Duodenal mucosa (tissue), 2 donors: ENCODE data around the gene SUSD3.
A peak's percentile ranks its signal among the peaks of the same experiment; 100 is the strongest.

Source experiments
- H3K27ac ChIP-seq: one replicate; pipeline ENCODE4 v1.7.0; 2013; ENCODE audit warnings: low read depth, low read length
- H3K27me3 ChIP-seq, 2 donors: one replicate each; pipeline ENCODE4 v1.7.0; 2013; ENCODE audit warnings: low read length in 2 of 2, control low read depth in 1 of 2; ENCODE audit not compliant: insufficient read depth in 2 of 2, control insufficient read depth in 1 of 2
- H3K36me3 ChIP-seq, 2 donors: one replicate each; pipeline ENCODE4 v1.7.0; 2013; ENCODE audit warnings: low read length in 2 of 2, control low read depth in 1 of 2; ENCODE audit not compliant: insufficient read depth in 2 of 2, control insufficient read depth in 1 of 2
- H3K4me1 ChIP-seq, 2 donors: one replicate each; pipeline ENCODE4 v1.7.0; 2013; ENCODE audit warnings: low read length in 2 of 2, control low read depth in 1 of 2; ENCODE audit not compliant: insufficient read depth in 2 of 2, control insufficient read depth in 1 of 2
- H3K4me3 ChIP-seq, 2 donors: one replicate each; pipeline ENCODE4 v1.7.0; 2013; ENCODE audit warnings: low read length in 2 of 2, low read depth in 1 of 2
- H3K9ac ChIP-seq, 2 donors: one replicate each; pipeline ENCODE4 v1.7.0; 2013; ENCODE audit warnings: low read length in 2 of 2, low read depth in 1 of 2
- H3K9me3 ChIP-seq, 2 donors: one replicate each; pipeline ENCODE4 v1.7.0; 2013; ENCODE audit warnings: low read length in 2 of 2, control low read depth in 1 of 2; ENCODE audit not compliant: control insufficient read depth in 1 of 2

The SUSD3 gene

DNA sequence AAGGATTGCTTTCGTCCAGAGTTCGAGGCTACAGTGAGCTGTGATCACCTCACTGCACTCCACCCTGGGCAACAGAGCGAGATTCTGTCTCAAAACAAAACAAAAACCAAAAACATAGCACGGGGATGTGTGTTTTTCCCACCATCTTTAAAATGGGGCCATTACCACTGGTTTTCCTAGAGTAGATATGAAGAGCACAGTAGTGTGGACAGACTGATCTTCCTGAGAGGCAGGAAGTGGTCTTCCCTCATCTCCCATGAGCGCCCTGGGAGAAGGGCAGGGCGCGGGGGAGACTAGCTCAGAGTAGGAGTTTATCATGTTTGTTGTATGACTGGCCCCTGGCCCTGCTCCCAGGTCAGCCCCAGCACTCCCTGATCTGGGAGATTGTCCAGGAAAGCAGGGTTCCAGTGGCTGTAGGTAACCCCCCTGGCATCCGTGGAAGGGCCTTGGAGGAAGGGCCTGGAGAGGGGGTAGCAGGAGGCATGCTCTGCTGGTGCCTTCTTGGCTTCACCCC, 2.3 kb downstream of the SUSD3 start:
- Histone ChIP-seq H3K36me3 (no peaks in the 10 kb centered on the region), H3K9me3 (no peaks in the 10 kb centered on the region), H3K27me3 (no peaks in the 10 kb centered on the region), H3K4me1 (peaks cover 46 to 57% of the 10 kb centered on the region in 2 donors), H3K4me3 (peak overlapping the region; percentile 10 to 61), H3K9ac (no peak overlapping the region), H3K27ac (peak overlapping the region; percentile 54)

GRCh38 chr9:93061260-93061751, 2.8 kb downstream of the SUSD3 start:
- peak overlapping the region; percentile 54 for H3K27ac ChIP-seq
- H3K9me3 ChIP-seq: no peaks in the 10 kb centered on the region
- H3K4me1 ChIP-seq: peaks cover 46 to 57% of the 10 kb centered on the region in 2 donors
- H3K9ac ChIP-seq: peak overlapping the region in 1 of 2 donors; percentile 25
- H3K36me3 ChIP-seq: no peaks in the 10 kb centered on the region
- H3K4me3 ChIP-seq: peak overlapping the region; percentile 10 to 44
- H3K27me3 ChIP-seq: no peaks in the 10 kb centered on the region

- H3K9ac ChIP-seq: peak overlapping the region in 1 of 2 donors; percentile 52
- no peaks in the 10 kb centered on the region for H3K27me3 ChIP-seq
- peak overlapping the region; percentile 54 for H3K27ac ChIP-seq
- peak overlapping the region; percentile 19 to 23 for H3K4me3 ChIP-seq
- peaks cover 46 to 57% of the 10 kb centered on the region in 2 donors for H3K4me1 ChIP-seq
- no peaks in the 10 kb centered on the region for H3K9me3 ChIP-seq
- H3K36me3 ChIP-seq: no peaks in the 10 kb centered on the region
These were observed 3.6 kb downstream of the SUSD3 start for GRCh38 chr9:93061791-93062763.

- H3K27ac ChIP-seq: no peak overlapping the region
- no peaks in the 10 kb centered on the region for H3K9me3 ChIP-seq
- no peaks in the 10 kb centered on the region for H3K36me3 ChIP-seq
- no peak overlapping the region for H3K4me3 ChIP-seq
- H3K9ac ChIP-seq: peak overlapping the region in 1 of 2 donors; percentile 15
- no peaks in the 10 kb centered on the region for H3K27me3 ChIP-seq
- H3K4me1 ChIP-seq: peaks cover 43 to 53% of the 10 kb centered on the region in 2 donors
These were observed 6.1 kb downstream of the SUSD3 start for GRCh38 chr9:93064392-93065134.

GRCh38 chr9:93065135-93065720, 6.7 kb downstream of the SUSD3 start:
- H3K27ac ChIP-seq: no peak overlapping the region
- no peaks in the 10 kb centered on the region for H3K9me3 ChIP-seq
- H3K4me3 ChIP-seq: no peak overlapping the region
- peaks cover 36 to 46% of the 10 kb centered on the region in 2 donors for H3K4me1 ChIP-seq
- H3K9ac ChIP-seq: no peak overlapping the region
- H3K27me3 ChIP-seq: no peaks in the 10 kb centered on the region
- H3K36me3 ChIP-seq: no peaks in the 10 kb centered on the region

DNA sequence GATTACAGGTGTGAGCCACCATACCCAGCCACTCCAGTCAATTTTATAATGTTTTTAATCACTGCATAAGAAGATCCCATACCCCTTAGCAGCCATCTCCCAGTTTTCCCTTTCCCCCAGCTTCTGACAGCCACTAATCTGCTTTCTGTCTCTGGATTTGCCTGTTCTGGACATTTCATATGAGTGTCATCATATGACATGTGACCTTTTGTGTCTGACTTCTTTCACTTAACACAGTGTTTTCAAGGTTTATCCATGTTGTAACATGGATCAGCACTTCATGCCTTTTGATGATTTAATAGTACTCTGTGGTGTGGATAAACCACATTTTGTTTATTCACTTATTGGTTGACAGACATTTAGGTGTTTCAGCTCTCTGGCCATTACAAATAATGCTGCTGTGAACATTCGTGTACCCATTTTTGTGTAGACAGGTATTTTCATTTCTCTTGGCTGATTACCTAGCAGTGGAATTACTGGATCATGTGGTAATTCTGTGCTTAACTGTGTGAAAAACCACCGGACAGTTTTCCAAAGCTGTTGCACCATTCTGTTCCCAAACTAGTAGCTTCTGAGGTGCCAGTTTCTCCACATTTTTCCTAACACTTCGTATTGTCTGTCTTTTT, 8.6 kb downstream of the SUSD3 start:
- no peak overlapping the region for H3K9ac ChIP-seq
- no peak overlapping the region for H3K27ac ChIP-seq
- H3K4me3 ChIP-seq: no peak overlapping the region

DNA sequence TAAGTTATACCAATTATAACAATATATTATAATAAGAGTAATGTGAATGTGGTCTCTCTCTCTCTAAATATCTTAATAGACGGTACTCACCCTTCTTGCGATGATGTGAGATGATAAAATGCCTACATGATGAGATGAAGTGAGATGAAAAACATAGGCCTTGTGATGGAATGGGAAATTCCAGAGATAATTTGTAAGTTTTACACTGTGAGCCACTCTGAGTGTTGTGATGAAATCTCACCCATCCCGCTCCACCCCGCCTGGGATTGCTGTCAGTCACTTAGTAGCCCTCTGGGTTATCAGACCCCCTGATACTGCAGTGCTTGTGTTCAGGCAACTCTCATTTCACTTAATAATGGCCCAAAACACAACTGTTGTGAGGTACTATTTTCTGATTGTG, 10.5 kb downstream of the SUSD3 start:
- no peaks in the 10 kb centered on the region for H3K9me3 ChIP-seq

More for the DNA sequence above, 8.6 kb downstream of the SUSD3 start:
- no peaks in the 10 kb centered on the region for H3K27me3 ChIP-seq
- H3K36me3 ChIP-seq: no peaks in the 10 kb centered on the region
- H3K9me3 ChIP-seq: no peaks in the 10 kb centered on the region
- peaks cover 20 to 28% of the 10 kb centered on the region in 2 donors for H3K4me1 ChIP-seq

DNA sequence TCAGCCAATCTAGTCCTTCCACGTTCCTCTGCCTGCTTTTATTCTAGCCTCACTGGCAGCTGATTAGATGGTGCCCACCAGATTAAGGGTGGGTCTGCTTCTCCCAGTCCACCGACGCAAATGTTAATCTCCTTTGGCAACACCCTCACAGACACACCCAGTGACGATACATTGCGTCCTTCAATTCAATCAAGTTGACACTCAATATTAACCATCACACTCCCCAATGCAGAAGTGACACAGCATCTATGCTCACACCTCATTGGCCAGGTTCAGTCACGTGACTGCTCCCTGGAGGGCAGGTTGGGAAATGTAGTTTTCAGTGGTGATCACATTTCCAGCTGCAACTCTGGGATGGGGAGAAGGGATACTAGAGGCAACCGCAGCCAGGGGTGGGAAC, 13.0 kb downstream of the SUSD3 start:
- no peaks in the 10 kb centered on the region for H3K9me3 ChIP-seq
- H3K36me3 ChIP-seq: no peaks in the 10 kb centered on the region
- peaks cover 0 to 3% of the 10 kb centered on the region in 2 donors for H3K4me1 ChIP-seq
- H3K27me3 ChIP-seq: no peaks in the 10 kb centered on the region
- no peak overlapping the region for H3K4me3 ChIP-seq
- no peak overlapping the region for H3K27ac ChIP-seq
- no peak overlapping the region for H3K9ac ChIP-seq

More for the DNA sequence above, 10.5 kb downstream of the SUSD3 start:
- Histone ChIP-seq H3K27me3 (no peaks in the 10 kb centered on the region), H3K4me3 (no peak overlapping the region), H3K9ac (no peak overlapping the region), H3K4me1 (peaks cover 7 to 10% of the 10 kb centered on the region in 2 donors), H3K36me3 (no peaks in the 10 kb centered on the region), H3K27ac (no peak overlapping the region)

- no peak overlapping the region for H3K27ac ChIP-seq
- H3K9me3 ChIP-seq: no peaks in the 10 kb centered on the region
- H3K36me3 ChIP-seq: no peaks in the 10 kb centered on the region
- H3K9ac ChIP-seq: no peak overlapping the region
- H3K27me3 ChIP-seq: no peaks in the 10 kb centered on the region
- peaks cover 0 to 3% of the 10 kb centered on the region in 2 donors for H3K4me1 ChIP-seq
- H3K4me3 ChIP-seq: no peak overlapping the region
These were observed 13.9 kb downstream of the SUSD3 start for GRCh38 chr9:93072383-93072795.
